HepG2 (cell line): ENCODE data around the gene FAM83D. TPM values are rescaled to one million over a fixed set of nuclear protein-coding genes. Genes with fewer than 3 reads are reported as not detected.
A peak's percentile ranks its signal among the peaks of the same experiment; 100 is the strongest.

Experiments used
- ATF6 ChIP-seq: sonication (generic); formaldehyde crosslinking; conservative IDR thresholded peaks from 2 replicates; pipeline ENCODE4 v1.4.0; 2020; ENCODE audit warnings: missing genetic modification reagents
- CHD2 ChIP-seq: IDR thresholded peaks from 2 replicates; pipeline ENCODE4 v1.6.1; 2011; ENCODE audit warnings: low read depth, low read length, improper control_type of control experiment
- DPF2 ChIP-seq: sonication (generic); formaldehyde crosslinking; IDR thresholded peaks from 2 replicates; pipeline ENCODE4 v1.4.0; 2020; ENCODE audit warnings: mild to moderate bottlenecking, low read depth, missing genetic modification reagents, borderline replicate concordance
- FOSL2 ChIP-seq: sonication (generic); formaldehyde crosslinking; IDR thresholded peaks from 2 replicates; pipeline ENCODE4 v1.4.0; 2020; ENCODE audit warnings: missing genetic modification reagents
- PPARG ChIP-seq: conservative IDR thresholded peaks from 2 replicates; pipeline ENCODE4 v1.6.1; 2016; ENCODE audit warnings: missing biosample characterization, missing genetic modification reagents
- PRMT3 ChIP-seq: sonication (generic); formaldehyde crosslinking; IDR thresholded peaks from 2 replicates; pipeline ENCODE4 v1.8.1; 2022; ENCODE audit warnings: low read depth, mild to moderate bottlenecking, moderate library complexity, missing genetic modification reagents, borderline replicate concordance
- SETDB1 ChIP-seq: sonication (generic); formaldehyde crosslinking; IDR thresholded peaks from 2 replicates; pipeline ENCODE4 v1.5.1; 2020; ENCODE audit warnings: missing genetic modification reagents, mild to moderate bottlenecking, borderline replicate concordance
- TCF7L2 ChIP-seq: IDR thresholded peaks from 2 replicates; pipeline ENCODE4 v1.6.1; 2011; ENCODE audit warnings: mild to moderate bottlenecking, low read depth, low read length, moderate library complexity
- ZFYVE20 ChIP-seq: sonication (generic); formaldehyde crosslinking; IDR thresholded peaks from 2 replicates; pipeline ENCODE4 v1.8.0; 2023; ENCODE audit warnings: low read depth, mild to moderate bottlenecking, moderate library complexity, missing genetic modification reagents, borderline replicate concordance
- ZNF124 ChIP-seq: sonication (generic); formaldehyde crosslinking; IDR thresholded peaks from 2 replicates; pipeline ENCODE4 v1.4.0; 2020; ENCODE audit warnings: missing genetic modification reagents
- ZNF17 ChIP-seq: sonication (generic); formaldehyde crosslinking; IDR thresholded peaks from 2 replicates; pipeline ENCODE4 v1.5.0; 2020; ENCODE audit warnings: mild to moderate bottlenecking, missing genetic modification reagents
- ZNF180 ChIP-seq: sonication (generic); formaldehyde crosslinking; IDR thresholded peaks from 2 replicates; pipeline ENCODE4 v1.4.0; 2020; ENCODE audit warnings: low read depth, missing genetic modification reagents, borderline replicate concordance
- ZNF326 ChIP-seq: sonication (generic); formaldehyde crosslinking; IDR thresholded peaks from 2 replicates; pipeline ENCODE4 v1.4.0; 2020; ENCODE audit warnings: missing genetic modification reagents, borderline replicate concordance
- ZNF337 ChIP-seq: sonication (generic); formaldehyde crosslinking; IDR thresholded peaks from 2 replicates; pipeline ENCODE4 v1.5.1; 2020; ENCODE audit warnings: missing genetic modification reagents, low read depth, mild to moderate bottlenecking, borderline replicate concordance
- ZNF383 ChIP-seq: sonication (generic); formaldehyde crosslinking; IDR thresholded peaks from 2 replicates; pipeline ENCODE4 v1.4.0; 2020; ENCODE audit warnings: missing genetic modification reagents, mild to moderate bottlenecking, borderline replicate concordance
- ZNF567 ChIP-seq: sonication (generic); formaldehyde crosslinking; IDR thresholded peaks from 2 replicates; pipeline ENCODE4 v1.8.1; 2023; ENCODE audit warnings: mild to moderate bottlenecking, missing genetic modification reagents, borderline replicate concordance
- ZNF740 ChIP-seq: sonication (generic); formaldehyde crosslinking; IDR thresholded peaks from 2 replicates; pipeline ENCODE4 v1.4.0; 2020; ENCODE audit warnings: missing genetic modification reagents
- ZNF775 ChIP-seq: sonication (generic); formaldehyde crosslinking; IDR thresholded peaks from 2 replicates; pipeline ENCODE4 v1.4.0; 2020; ENCODE audit warnings: missing genetic modification reagents, mild to moderate bottlenecking, moderate library complexity, borderline replicate concordance
- ZNF800 ChIP-seq: sonication (generic); formaldehyde crosslinking; IDR thresholded peaks from 2 replicates; pipeline ENCODE4 v1.4.0; 2020; ENCODE audit warnings: missing genetic modification reagents
- ZSCAN31 ChIP-seq: sonication (generic); formaldehyde crosslinking; IDR thresholded peaks from 2 replicates; pipeline ENCODE4 v1.5.0; 2020; ENCODE audit warnings: low read depth, mild to moderate bottlenecking, missing genetic modification reagents
- ZZZ3 ChIP-seq: sonication (generic); formaldehyde crosslinking; IDR thresholded peaks from 2 replicates; pipeline ENCODE4 v1.4.0; 2020; ENCODE audit warnings: missing genetic modification reagents, mild to moderate bottlenecking, borderline replicate concordance
- polyA plus RNA-seq, 8 experiments: library from polyadenylated mRNA; depleted of rRNA in 3 of 8; stranded (reverse) in 7 of 8; unstranded in 1 of 8; fragments of >200 nt; fragmentation: Illumina TruSeq in 4 of 8; extraction: Trizol in 4 of 8; gene quantifications; 2 replicates each; pipeline versions ENCODE4 v1.2.1 to v1.2.3, GENCODE V29; 2011 to 2016; ENCODE audit warnings: low read depth in 4 of 8, missing spikeins in 1 of 8, mixed read lengths in 1 of 8; ENCODE audit not compliant: insufficient read depth in 1 of 8
- total RNA-seq, 5 experiments: library from RNA; depleted of rRNA; stranded (reverse); fragments of >200 nt; fragmentation: Illumina TruSeq; extraction: Trizol; gene quantifications; 2 replicates each; pipeline ENCODE4 v1.2.3, GENCODE V29; 2016; ENCODE audit warnings: low read depth in 1 of 5
- TF ChIP-seq, protein P1 (sequence below): sonication (generic); formaldehyde crosslinking; IDR thresholded peaks from 2 replicates; pipeline ENCODE4 v1.5.1; 2020; ENCODE audit warnings: mild to moderate bottlenecking, missing genetic modification reagents, borderline replicate concordance

Gene FAM83D
- total and polyA plus RNA-seq, 2 of the 13 experiments (the other 11 are each of a cell fraction or from before 2014, with no cell fraction given) = 51.4 to 64.0 TPM

GRCh38 chr20:38926142-38926933, at the start of gene FAM83D (continued):
- TF ChIP-seq DPF2 (CRISPR knock-in tag) (no peak), ZFYVE20 (CRISPR knock-in tag) (peak; percentile 88), FOSL2 (CRISPR knock-in tag) (peak; percentile 49), ZSCAN31 (CRISPR knock-in tag) (peak; percentile 87), PPARG (CRISPR knock-in tag) (0 out of 2 replicates have a peak, but pooled peaks have one; percentile 34), SETDB1 (no peak), ZNF124 (CRISPR knock-in tag) (peak; percentile 72; the same call in 1 of the 2 replicates), TCF7L2 (no peak), ZNF17 (CRISPR knock-in tag) (no peak), ATF6 (no peak), ZNF740 (CRISPR knock-in tag) (peak; percentile 60), ZZZ3 (CRISPR knock-in tag) (no peak), PRMT3 (peak; percentile 98), ZNF180 (peak; percentile 83; the same call in 1 of the 2 replicates), ZNF383 (CRISPR knock-in tag) (peak; percentile 60; the same call in 1 of the 2 replicates), CHD2 (no peak), ZNF326 (CRISPR knock-in tag) (peak; percentile 53; the same call in 1 of the 2 replicates), ZNF800 (CRISPR knock-in tag) (peak; percentile 95), ZNF775 (peak; percentile 72), ZNF337 (CRISPR knock-in tag) (peak; percentile 30; the same call in 1 of the 2 replicates), ZNF567 (CRISPR knock-in tag) (peak; percentile 98; the same call in 1 of the 2 replicates)
- TF ChIP-seq, protein P1, sequence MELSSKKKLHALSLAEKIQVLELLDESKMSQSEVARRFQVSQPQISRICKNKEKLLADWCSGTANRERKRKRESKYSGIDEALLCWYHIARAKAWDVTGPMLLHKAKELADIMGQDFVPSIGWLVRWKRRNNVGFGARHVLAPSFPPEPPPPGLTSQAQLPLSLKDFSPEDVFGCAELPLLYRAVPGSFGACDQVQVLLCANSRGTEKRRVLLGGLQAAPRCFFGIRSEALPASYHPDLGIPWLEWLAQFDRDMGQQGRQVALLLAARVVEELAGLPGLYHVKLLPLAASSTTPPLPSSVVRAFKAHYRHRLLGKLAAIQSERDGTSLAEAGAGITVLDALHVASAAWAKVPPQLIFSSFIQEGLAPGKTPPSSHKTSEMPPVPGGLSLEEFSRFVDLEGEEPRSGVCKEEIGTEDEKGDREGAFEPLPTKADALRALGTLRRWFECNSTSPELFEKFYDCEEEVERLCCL (CRISPR knock-in tag) = peak; percentile 55; the same call in 1 of the 2 replicates
